ENCODE measurements around the gene NRXN3.

The NRXN3 gene

DNA sequence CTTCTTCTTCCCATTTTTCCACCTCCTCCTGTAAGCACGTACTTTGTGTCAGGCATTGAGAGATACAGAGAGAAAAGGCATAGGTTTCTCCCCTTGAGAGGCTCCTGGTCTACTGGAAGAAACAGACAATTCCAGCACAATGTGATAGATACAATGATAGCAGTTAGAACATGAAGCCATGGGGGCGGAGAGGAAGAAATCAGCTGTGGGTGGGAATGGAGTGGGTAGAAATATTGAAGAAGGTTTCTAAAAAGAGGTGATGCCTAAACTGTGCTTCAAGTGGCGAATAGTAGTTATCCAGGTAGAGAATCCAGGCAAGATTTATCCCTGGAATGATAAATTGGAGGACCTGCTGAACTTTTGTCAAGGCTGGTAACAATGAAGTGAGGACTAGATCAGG lies 528.8 kb downstream of the NRXN3 start:
- TF ChIP-seq CTCF (IDR thresholded peaks at IDR 0.05; ENCODE audit: low read depth, low read length), result no peak
- DNase-seq (ENCODE audit: extremely low read depth, low read depth), result no peak

DNA sequence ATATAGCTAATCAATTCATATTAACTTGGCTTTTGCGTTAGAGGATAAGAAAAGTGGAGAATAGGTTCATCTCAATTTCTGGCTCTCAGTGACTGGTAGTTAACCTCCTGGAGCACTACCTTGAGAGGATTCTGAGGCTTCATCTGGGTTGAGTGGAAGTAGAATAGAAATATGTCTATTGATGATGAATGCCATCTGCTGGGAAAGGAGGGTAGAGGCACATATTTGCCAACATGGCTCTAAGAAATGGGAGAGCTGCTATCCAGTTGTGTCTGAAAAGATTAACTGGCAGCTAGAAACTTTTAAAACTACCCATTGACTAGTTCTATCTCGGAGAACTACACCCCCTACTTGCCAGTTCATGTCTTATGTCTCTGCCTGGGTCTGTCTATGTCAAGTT lies 530.1 kb downstream of the NRXN3 start:
- no peak; the same call in 1 of the 2 replicates for TF ChIP-seq CTCF (IDR thresholded peaks at IDR 0.05; ENCODE audit: low read depth, low read length)
- no peak for DNase-seq (ENCODE audit: extremely low read depth, low read depth)

DNA sequence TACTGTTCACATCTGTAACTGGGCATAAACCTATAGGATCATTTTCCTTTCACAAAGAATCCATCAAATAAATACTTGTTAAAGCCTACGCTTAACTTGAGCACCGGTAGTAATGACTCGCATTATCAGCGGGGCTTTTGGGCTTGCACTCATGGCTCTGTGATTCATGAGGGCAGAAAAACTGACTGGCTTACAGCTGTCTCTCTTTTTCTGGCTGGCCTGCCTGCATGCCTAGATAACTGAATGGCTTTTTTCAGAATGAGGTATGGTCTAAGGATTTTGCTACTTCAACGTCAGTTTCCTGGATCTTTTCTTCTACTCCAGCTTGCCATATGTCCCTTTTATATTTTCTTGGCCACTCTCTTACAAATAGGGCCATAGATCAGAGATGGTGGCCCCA lies 531.1 kb downstream of the NRXN3 start:
- DNase-seq (ENCODE audit: extremely low read depth, low read depth), result no peak
- TF ChIP-seq CTCF (IDR thresholded peaks at IDR 0.05; ENCODE audit: low read depth, low read length), result no peak

- no peak for TF ChIP-seq CTCF (IDR thresholded peaks at IDR 0.05; ENCODE audit: low read depth, low read length)
Observed at GRCh38 chr14:78704965-78705364, 534.8 kb downstream of the NRXN3 start.

GRCh38 chr14:78705989-78706388 lies 535.8 kb downstream of the NRXN3 start:
- no peak for TF ChIP-seq CTCF (IDR thresholded peaks at IDR 0.05; ENCODE audit: low read depth, low read length)
- DNase-seq (ENCODE audit: extremely low read depth, low read depth), result no peak

More at GRCh38 chr14:78704965-78705364, 534.8 kb downstream of the NRXN3 start:
- DNase-seq (ENCODE audit: extremely low read depth, low read depth), result no peak

- no peak for DNase-seq (ENCODE audit: extremely low read depth, low read depth)
Observed at GRCh38 chr14:78709795-78710557, 539.8 kb downstream of the NRXN3 start.

More at GRCh38 chr14:78709795-78710557, 539.8 kb downstream of the NRXN3 start:
- TF ChIP-seq CTCF (IDR thresholded peaks at IDR 0.05; ENCODE audit: low read depth, low read length), result no peak
